HTERT RPE-1 (cell line): Measurements from ENCODE around the gene CKMT2.

ENCODE experiments used
- in situ Hi-C: fragments of 300-500 bp; cut with MboI; formaldehyde crosslinking; loops from 4 replicates; pipeline ENCODE4 v1.14.3; 2020; ENCODE audit warnings: low sequenced_read_pairs

The CKMT2 gene

DNA sequence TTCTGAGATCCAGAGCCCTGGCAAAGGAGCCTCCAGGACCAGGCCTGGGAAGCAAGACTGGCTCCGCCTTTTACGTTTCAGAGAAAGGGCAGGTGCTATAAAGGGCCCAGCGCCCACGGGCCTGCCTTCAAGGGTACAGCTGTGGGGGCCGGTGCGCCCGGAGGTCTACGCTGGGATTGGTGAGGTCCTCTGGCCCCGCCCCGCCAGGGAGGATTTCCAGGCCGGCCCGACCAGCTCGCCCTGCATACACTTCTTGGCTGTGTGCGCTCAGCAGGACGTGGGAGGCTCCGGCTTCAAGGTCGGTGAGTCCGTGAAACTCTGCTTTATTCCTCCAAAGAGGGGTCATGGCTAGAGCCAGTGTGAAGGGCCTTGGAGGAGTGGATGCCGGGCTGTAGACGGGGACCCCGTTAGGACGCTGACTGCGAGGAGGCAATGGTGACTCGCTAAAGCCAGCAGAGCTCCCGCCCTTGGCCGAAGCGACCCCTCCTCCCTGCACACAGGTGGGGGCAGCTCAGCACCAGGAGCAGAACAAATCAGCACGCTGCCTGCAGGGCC, at the start of gene CKMT2:
Gene CKMT2 (plus strand): TSS at position 243 of the 555 bp plus-strand sequence. CDS start 17,811 bp downstream, outside the sequence.
- in situ Hi-C loops: no loop called here

DNA sequence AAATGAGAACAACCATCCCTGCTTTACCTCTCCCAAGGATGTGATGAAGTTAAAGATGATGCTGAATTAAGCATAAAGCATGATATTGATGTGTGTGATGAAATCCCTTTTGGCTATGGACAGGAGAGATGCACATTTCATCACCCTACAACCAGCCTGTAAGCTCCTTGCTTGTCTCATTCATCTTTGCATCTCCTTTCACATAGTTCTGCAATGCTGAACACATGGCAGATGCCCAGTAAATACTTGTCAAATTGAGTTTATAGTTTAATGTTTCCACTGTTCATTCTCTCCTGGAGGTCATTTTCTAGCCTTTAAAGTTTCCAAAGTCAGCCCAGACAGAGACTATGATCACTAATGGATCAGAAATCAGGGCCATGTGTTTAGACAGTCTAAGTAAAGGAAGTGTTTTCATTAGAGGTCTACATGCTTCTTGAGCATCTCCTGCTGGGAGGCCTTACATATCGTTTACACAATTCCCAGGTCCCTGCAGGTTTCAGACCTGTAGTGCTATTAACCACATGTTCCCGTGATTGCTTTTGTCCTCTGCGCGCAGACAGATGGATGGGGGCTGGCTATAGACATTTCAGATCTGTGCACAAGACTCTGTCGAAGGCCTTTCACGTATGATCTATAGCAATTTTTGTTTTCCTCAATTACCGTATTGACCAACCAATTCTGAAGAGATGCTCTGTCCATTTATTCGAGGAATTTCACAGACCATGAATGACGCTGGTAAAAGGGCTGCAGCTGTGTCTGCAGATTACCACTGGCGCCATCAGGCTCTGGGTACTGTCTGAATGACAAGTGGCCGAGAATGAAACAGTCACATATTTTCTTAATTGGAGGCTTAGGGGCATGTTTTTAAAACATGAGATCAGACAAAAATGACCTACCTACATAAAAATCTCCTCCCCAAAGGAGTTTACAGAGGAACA, 49.0 kb upstream of the CKMT2 start:
- in situ Hi-C loops: no loop called here

DNA sequence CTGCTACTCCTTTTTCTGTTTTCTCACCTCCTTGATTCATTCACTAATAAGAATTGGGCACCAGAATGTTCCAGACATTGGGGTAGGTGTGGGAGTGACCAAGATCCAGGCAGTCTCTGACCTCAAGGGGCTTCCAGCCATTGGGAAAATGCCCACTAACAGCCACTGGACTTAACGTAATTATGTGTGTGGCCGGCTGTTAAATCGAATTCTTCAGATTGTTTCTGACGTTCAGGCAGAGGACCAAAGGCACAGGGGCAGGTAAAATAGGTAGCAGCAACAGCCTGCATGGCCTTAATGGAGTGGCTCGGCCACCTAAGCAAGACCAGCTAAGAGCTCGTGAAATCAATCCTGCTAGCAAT, 48.4 kb upstream of the CKMT2 start:
- in situ Hi-C loops: no loop called here

DNA sequence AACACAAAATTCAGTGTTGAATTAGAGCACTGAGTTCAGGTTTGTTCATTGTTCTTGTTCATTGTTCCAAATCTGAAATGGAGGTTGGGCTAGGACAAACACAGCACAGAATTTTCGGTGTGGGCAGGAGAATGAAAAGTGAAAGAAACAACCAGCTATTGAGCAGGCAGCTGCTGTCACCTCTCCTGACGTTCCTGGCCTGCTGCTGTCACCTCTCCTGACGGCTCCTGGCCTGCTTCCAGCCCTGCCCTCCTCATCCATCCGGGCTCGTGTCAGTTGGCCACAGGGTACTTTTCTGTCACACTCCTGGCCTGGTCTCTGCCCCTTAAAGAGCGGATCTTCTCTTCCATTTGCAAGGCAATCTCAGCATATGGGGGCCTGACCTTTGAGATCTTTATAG, 45.2 kb upstream of the CKMT2 start:
- in situ Hi-C loops: no loop called here

DNA sequence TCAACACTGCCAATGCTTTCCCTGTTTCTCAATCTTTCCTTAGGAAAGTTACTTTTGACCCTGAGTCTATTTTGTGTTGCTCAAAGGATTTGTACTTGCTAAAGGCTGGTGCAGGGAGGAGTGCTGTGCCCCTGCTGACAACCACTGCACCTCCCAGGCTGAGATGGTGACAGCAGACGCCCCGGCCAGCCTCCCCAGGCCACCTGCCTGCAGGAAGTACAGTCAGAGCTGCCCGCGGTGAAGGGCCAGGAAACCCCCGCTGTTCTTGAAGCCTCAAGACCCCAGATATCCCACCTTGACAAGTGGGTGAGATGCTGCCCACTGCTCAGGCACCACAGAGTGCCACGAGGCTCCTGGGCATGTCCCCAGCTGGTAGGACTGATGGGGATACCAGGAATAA, 44.2 kb upstream of the CKMT2 start:
- in situ Hi-C loops: no loop called here

DNA sequence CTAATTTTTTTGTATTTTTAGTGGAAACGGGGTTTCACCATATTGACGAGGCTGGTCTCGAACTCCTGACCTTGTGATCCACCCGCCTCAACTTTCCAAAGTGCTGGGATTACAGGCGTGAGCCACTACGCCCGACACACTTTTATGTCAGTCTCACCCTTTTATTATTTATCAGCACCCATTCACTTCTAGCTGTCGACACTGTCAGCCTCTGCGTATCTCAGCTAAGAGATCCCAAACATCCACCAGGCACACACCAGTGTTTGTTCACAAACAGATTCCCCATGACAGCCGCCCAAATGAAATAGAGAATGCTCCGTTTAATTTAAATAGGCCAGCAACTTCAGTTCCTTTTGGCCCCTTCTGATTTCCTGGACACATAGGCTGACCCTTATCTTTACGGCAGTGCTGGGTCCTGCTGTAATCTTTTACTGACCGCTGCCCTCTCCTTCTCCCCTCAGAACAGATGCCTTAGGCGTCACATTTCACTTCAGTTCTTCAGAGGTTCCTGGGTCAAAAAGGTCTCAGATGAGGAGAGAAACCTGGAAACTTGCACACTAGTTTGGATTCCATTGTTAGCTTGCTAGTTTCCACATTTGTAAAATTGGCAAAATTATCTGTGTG, 43.1 kb upstream of the CKMT2 start:
- in situ Hi-C loops: no loop called here

DNA sequence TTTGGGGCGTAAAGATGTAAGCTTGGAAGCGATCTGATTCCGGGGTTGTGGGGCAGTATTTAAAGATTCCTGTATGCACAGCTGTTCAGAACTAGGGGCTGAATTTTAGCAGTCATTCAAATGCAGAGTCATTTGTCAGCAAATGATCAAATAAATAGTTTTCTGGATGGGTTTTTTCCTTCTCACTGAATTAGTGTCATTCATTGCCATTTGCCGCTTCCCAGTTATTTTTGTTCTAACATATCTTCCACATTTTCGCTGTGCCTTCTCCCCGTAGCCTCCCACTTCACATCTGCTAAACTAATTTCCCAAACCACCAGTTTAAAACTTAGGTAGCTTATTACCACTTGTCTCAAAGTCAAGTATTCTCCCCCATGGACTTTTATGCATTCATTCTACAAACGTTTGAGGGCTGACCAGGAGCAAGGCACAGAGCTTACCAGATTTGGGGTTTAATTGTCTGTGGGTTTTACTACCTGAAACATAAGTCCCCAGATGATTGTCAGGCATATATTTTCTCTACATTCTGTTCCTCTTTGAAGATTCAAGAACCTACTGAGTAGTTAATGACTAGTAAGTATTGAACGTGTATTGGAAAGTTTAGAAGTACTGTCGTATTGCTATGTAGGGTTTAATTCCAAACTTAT, 41.3 kb upstream of the CKMT2 start:
- in situ Hi-C loops: no loop called here

DNA sequence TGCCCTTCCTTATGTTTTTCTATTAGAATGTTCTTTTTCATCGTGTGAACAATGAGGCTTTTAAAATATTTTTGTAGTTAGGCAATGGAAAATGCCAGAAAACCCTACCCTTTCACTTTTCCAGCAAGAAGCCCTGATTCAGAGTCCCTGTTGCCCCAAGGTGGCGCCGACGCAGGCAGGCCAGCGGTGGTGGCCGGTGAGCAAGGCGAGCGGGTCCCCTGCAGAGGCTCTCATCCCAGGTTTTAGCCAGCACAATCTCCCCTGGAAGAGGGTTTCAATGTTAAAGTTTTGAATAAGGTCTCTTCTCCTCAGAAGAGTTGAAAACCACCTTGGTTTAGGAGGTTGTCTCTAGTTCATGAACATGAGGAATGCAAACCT, 40.8 kb upstream of the CKMT2 start:
- in situ Hi-C loops: no loop called here

DNA sequence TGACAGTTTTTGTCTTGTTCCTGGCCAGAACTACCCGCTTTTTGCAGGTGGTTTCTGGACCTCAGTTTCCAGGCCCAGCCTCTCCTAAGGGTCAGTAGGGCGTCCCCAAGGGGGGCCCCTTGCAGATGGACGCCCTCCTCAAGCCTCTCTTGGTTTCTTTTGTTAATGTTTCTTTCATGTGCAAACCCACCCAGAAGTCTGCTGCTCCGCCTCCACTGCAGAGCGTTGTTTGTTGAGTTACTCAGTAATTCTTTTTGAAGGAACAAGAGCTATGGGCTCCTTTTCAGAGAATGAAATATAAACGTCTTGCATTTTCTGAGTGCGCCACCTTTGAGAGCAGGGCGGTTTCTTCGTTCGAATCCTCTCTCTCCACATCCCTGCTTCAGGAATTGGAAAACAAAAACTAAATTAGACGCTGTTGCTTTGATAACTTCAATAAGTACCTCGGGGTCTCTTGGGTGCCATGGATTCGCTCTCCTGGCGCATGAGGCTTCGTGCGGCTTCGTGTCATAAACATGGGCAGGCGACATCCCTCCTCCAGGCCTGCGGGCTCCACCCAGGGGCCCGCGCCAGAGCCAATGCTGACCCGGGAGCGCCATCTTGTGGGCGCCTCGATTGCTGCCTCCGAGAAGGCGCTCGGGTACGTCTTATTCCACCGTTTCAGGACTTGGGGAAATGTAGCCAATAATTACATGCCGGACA, 38.3 kb upstream of the CKMT2 start:
- in situ Hi-C loops: no loop called here

DNA sequence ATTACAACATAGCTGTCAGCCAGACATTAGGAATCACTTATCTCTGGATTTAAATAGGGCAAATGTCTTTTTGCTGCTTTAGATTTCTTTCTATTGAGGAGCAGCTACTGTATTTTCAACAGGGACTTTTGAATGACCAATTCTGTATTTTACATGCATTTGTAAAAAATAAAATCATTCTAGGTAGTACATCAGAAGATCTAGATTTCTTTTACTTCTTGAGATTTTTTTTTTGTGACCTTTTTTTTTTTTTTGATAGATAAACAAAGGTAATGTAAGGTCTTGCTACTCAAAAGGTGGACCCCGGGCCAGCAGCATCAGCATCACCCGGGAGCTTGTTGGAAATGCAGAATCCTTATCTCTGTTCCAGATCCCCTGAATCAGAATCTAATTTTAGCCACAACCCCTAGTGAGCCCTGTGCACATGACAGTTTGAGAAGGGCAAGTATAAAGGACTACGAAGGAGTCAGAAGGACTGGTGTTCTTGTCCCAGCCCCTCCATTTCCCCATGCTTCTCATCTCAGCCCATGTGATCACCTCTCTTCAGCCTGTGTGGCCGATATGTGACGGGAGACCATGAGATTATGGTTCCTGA, 37.7 kb upstream of the CKMT2 start:
- in situ Hi-C loops: no loop called here

DNA sequence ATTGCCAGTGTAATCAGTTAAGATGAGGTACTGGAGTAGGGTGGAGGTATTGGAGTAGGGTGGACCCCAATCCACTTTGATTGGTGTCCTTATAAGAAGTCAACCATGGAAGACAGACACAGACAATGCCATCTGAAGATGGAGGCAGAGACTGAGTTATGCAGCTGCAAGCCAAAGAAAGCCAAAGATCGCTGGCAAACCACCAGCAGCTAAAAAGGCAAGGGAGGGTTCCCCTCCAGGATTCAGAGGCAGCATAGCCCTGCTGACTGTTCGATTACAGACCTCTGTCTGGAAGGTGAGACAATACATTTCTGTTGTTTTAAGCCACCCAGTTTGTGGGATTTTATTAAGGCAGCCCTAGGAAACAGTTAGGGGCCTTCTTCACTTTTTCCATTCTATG, 30.5 kb upstream of the CKMT2 start:
- in situ Hi-C loops: no loop called here

DNA sequence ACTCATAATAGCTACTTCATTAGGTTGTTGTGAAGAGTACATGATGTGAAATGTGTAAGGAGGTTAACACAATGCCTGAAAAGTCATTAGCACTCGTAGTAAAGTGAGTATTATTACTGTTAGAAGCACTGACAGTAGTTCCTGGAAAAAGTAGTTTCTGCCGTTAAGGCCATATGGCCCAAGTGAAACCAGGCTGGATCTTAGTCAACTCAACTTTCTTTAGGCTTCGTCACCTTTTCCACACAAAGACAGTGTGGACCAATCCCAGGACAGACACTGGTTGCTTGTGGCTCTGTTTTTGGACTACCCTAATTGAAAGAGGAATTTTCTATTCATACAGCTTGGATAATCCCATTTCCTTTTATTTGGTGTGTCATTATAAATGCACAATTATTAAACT, 29.4 kb upstream of the CKMT2 start:
- in situ Hi-C loops: no loop called here

DNA sequence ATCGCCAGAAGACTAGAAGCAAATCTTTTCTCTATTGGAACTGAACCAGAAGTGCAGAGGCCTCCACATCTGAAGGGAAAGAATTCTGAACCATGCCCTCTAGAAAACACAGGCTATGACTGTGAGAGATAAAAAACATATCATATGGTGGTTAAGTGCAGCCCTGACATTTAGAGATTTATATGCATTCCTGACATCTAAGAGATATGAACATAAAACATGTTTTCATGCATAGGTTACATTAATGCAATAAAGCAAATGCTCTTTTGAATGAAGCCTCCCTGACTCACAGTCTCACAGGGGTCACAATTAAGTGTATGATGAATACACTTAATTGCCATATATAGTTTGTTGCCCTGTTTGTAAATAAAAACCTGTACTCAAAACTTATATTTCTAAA, 28.9 kb upstream of the CKMT2 start:
- in situ Hi-C loops: no loop called here

DNA sequence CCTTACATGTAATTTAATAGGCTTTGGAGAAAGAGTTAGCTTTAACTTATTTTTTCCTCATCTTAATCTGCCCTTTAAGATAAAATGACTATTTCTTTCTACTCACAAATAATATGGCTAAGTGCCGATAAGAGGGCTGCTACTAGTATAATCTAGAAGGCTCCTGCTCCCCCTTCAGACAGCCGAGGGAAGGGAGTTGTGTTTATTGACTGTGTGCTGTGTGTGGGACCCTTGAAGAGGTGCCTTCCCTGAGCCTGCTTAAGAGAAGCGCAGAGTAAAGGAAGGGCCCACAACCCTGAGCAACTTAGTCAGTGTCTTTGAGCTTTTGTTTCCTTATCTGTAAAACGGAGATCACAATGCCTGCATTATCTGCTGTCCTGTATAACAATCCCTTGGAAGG, 28.1 kb upstream of the CKMT2 start:
- in situ Hi-C loops: no loop called here

DNA sequence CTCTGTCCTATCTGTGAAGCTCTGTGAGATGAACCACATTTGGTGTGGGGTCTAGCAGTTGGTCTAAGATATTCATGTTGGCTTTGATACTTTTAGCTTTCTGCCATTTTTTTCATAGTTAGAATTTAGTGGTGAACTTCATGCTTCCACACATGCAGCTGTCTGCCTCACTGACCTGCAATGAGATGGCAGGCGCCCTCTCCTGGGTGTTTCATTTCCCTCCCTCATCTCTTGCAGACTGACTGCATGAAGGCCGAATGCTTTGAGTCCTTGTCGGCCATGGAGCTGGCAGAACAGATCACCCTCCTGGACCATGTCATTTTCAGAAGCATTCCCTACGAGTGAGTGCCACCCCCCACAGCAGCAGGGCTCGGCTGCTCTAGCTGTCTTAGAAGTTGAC, 26.1 kb upstream of the CKMT2 start:
- in situ Hi-C loops: no loop called here

DNA sequence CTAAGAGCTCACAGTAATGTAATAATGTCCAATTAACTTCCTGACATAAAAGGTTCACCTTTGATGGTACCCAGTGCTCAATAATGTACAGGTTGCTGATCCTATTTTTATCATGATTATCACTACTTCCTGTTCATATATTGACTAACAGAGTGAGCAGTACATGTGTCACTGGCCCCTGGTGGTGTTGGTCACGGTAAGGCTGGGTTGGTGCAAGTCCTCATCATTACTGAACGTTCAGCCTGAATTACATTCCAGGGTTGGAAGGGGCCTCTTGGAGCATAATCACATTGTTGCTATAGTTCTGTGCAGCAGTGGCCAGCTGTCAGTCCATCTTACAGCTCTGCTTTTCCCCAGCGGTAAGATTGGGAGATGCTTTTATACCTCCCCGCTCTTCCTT, 24.2 kb upstream of the CKMT2 start:
- in situ Hi-C loops: no loop called here

DNA sequence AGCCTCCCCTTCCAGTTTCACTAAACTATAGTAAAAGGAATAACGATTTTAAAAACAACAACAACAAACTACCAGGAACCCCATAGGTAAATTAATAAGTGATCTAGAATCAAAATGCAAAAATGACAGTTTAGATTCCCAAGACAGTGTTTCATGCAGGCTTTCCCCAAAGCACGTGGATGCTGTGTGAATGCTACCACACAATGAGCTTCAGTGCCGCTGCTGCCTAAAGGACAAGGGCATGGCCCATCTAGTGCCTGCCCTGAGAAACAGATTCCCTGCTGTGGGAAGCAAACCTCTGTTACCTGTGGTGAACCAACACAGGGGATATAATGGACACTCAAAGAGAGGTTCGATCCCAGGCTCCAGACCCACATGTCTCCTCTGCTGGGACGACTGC, 23.7 kb upstream of the CKMT2 start:
- in situ Hi-C loops: no loop called here

DNA sequence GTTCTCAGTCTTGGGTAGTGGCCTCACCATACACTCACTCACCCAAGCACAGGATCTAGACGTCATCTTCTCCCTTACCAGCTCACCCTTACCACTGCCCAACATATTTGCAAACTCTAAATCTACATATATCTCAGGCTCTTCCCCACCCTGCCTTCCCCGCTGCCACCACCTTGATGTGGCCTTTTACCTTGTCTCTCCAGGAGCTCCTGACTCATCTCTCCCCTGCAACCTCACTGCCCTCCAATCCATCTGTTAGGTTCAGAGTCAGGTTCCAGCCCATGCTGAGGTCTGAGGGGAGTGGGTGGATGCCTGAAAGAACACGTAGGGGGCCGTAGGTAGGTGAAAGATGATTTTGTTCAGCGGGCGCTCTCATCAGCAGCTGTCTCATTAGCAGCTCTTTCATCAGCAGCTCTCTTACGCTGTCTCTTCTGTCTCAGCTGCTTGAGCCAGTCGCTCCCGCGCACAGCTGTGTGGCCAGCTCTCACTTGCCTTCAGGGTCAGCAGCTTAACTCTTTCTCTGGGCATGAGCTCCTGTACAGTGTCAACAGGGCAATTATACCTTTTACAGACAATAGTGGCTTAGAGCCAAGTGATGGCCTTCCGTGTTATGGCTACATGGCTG, 23.1 kb upstream of the CKMT2 start:
- in situ Hi-C loops: no loop called here

DNA sequence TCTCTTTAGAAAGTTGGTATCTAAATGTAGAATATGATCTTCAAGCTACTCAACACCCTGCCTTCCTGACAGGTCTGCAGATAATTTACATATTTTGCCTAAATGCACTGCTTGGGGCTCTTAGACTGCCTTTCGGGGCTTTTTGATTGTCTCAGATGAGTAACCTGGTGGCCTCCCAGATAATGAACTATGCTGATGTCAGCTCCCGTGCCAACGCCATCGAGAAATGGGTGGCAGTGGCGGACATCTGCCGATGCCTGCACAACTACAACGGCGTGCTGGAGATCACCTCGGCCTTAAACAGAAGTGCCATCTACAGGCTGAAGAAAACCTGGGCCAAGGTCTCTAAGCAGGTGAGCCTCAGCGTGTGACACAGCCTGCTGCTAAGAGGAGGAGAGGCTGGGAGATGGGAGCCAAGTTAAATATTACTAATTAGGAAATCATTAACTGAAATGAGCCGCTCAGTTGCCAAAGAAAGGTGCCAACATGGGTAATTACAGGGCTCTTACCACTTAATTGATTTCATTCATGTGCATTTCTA, 20.8 kb upstream of the CKMT2 start:
- in situ Hi-C loops: no loop called here

DNA sequence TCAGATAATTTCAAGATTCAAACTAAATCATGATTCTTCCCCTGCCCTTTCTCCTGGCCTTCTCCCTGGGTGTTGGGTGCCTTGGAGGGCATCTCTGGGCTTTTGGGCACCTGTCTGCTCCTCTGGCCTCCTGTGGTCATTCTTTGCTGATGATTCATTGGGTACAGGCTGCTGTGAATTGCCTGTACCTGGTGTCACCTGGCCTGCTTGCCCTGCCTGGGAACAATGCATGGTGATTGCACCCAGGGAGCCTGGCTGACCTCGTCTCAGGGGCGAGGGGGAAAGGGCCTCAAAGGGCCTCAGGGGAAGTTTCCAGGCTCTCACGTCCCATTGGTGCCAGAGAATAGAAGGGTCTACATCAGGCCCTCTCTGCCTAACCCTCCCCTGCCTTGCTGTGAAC, 20.1 kb upstream of the CKMT2 start:
- in situ Hi-C loops: no loop called here
